NT2/D1 (cell line): Measurements from ENCODE around the gene CYP27A1.
A peak's percentile ranks its signal among the peaks of the same experiment; 100 is the strongest.

Experiments used
- DNase-seq: peaks from one replicate; pipeline ENCODE4 v3.0.0-alpha.2; 2011; ENCODE audit warnings: low read depth, low spot score
- H3K27me3 ChIP-seq: 2 replicates; pipeline ENCODE4 v1.6.0; 2011; ENCODE audit warnings: mild to moderate bottlenecking; ENCODE audit not compliant: insufficient read length, insufficient read depth
- H3K36me3 ChIP-seq: 2 replicates; pipeline ENCODE4 v1.6.1; 2011; ENCODE audit warnings: mild to moderate bottlenecking, low read length, mixed read lengths; ENCODE audit not compliant: insufficient read depth, insufficient read length
- H3K4me1 ChIP-seq: 2 replicates; pipeline ENCODE4 v1.5.1; 2011; ENCODE audit not compliant: insufficient read depth, insufficient read length
- H3K4me3 ChIP-seq: 2 replicates; pipeline ENCODE4 v1.5.1; 2011; ENCODE audit warnings: low read depth; ENCODE audit not compliant: insufficient read length
- H3K9ac ChIP-seq: 2 replicates; pipeline ENCODE4 v1.6.0; 2011; ENCODE audit warnings: low read depth; ENCODE audit not compliant: insufficient read length
- H3K9me3 ChIP-seq: 2 replicates; pipeline ENCODE4 v1.5.1; 2011; ENCODE audit warnings: mild to moderate bottlenecking, low read length; ENCODE audit not compliant: insufficient read depth
- SUZ12 ChIP-seq: IDR thresholded peaks from 2 replicates; pipeline ENCODE4 v1.6.1; 2011; ENCODE audit not compliant: insufficient read length, insufficient read depth; ENCODE audit errors: extremely low read depth
- YY1 ChIP-seq: IDR thresholded peaks from 2 replicates; pipeline ENCODE4 v1.6.1; 2011; ENCODE audit not compliant: insufficient read length, insufficient read depth
- ZNF274 ChIP-seq: IDR thresholded peaks from 2 replicates; pipeline ENCODE4 v1.6.1; 2011; ENCODE audit warnings: mild to moderate bottlenecking, low read depth, low read length

Gene CYP27A1

GRCh38 chr2:218781691-218782527, at the start of gene CYP27A1:
Gene CYP27A1, plus strand, starts transcription at chr2:218782147. Its CDS starts 36 bp downstream, at chr2:218782183.
- peaks cover 38% of the 10 kb centered on the region for H3K27me3 ChIP-seq
- TF ChIP-seq ZNF274 (no peak), SUZ12 (no peak), YY1 (no peak)
- no peaks in the 10 kb centered on the region for H3K4me1 ChIP-seq
- no peaks in the 10 kb centered on the region for H3K36me3 ChIP-seq
- peak within 1 kb of the TSS; percentile 95 for H3K9ac ChIP-seq
- peak within 1 kb of the TSS; percentile 70 for H3K4me3 ChIP-seq
- peak; percentile 23 for DNase-seq
- peaks cover 12% of the 10 kb centered on the region; the same call in 1 of the 2 replicates for H3K9me3 ChIP-seq

GRCh38 chr2:218732761-218733158, 49.2 kb upstream of the CYP27A1 start:
- H3K4me1 ChIP-seq: no peaks in the 10 kb centered on the region
- H3K4me3 ChIP-seq: no peak overlapping the region
- no peak overlapping the region for H3K9ac ChIP-seq
- DNase-seq: no peak
- H3K27me3 ChIP-seq: no peaks in the 10 kb centered on the region
- H3K36me3 ChIP-seq: peaks cover 48% of the 10 kb centered on the region
- H3K9me3 ChIP-seq: no peaks in the 10 kb centered on the region
- TF ChIP-seq YY1 (no peak), ZNF274 (no peak), SUZ12 (no peak)

DNA sequence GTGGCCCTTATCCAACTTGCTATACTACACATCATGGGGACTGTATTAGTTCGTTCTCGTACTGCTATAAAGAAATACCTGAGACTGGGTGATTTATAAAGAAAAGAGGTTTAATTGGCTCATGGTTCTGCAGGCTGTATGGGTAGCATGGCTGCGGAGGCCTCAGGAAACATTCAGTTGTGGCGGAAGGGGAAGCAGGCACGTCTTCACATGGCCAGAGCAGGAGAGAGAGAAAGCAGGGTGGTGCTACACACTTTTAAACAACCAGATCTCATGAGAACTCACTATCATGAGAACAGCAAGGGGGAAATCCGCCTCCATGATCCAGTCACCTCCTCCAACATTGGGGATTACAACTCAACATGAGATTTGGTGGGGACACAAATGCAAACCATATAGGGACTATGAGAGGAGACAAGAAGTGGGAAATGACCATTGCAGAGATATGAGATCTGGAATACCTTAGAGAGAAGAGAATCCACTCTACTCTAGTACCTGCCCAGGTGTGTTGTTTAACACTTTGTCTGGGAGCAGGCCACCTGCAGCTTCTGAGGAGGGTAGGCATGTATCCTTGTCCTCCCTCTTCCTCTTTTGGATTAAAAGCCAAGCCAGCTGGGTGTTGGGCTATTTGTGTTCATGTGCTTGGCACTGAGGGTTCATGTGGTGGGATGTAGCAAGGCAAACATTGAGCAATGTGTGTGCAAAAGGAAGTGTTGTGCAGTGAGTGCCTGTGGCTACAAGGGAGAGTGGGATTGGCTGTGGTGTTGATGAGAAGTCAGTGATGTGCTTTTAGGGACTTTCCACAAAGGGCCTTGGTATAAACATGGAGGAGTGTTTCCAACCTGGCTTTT, 48.6 kb upstream of the CYP27A1 start:
- no peaks in the 10 kb centered on the region for H3K4me1 ChIP-seq
- TF ChIP-seq ZNF274: no peak
- no peak for TF ChIP-seq SUZ12
- no peak for TF ChIP-seq YY1
- no peak for DNase-seq
- H3K27me3 ChIP-seq: no peaks in the 10 kb centered on the region
- H3K9ac ChIP-seq: no peak overlapping the region
- no peaks in the 10 kb centered on the region for H3K9me3 ChIP-seq
- H3K36me3 ChIP-seq: peaks cover 52% of the 10 kb centered on the region
- no peak overlapping the region for H3K4me3 ChIP-seq

- H3K4me1 ChIP-seq: no peaks in the 10 kb centered on the region
- H3K27me3 ChIP-seq: no peaks in the 10 kb centered on the region
- peaks cover 54% of the 10 kb centered on the region for H3K36me3 ChIP-seq
- TF ChIP-seq ZNF274: no peak
- TF ChIP-seq YY1: no peak
- no peak for TF ChIP-seq SUZ12
- H3K9me3 ChIP-seq: no peaks in the 10 kb centered on the region
- no peak overlapping the region for H3K4me3 ChIP-seq
- H3K9ac ChIP-seq: no peak overlapping the region
- no peak for DNase-seq
Observed at GRCh38 chr2:218734190-218734975, 47.6 kb upstream of the CYP27A1 start.

DNA sequence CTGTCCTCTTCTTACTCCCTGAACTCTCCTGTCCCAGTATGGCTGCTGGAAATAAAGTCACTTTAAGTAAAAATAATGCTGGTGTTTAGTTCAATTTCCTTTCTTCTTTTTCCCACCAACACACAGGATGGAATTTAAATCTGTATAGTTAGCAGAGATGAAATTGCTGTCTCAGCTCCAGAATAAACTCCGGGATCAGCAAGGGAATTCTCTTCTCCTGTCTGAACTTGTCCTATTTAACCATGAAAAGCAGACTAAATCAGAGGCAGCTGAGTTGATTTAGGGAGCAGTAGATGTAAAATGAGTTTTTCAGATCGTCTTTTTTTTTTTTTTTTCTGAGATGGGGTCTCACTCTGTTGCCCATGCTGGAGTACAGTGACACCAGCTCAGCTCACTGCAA, 45.4 kb upstream of the CYP27A1 start:
- Histone ChIP-seq H3K4me3 (no peak overlapping the region), H3K4me1 (no peaks in the 10 kb centered on the region), H3K9ac (no peak overlapping the region), H3K27me3 (no peaks in the 10 kb centered on the region), H3K36me3 (peaks cover 74% of the 10 kb centered on the region), H3K9me3 (no peaks in the 10 kb centered on the region)
- TF ChIP-seq YY1 (no peak), ZNF274 (no peak)
- DNase-seq: no peak

DNA sequence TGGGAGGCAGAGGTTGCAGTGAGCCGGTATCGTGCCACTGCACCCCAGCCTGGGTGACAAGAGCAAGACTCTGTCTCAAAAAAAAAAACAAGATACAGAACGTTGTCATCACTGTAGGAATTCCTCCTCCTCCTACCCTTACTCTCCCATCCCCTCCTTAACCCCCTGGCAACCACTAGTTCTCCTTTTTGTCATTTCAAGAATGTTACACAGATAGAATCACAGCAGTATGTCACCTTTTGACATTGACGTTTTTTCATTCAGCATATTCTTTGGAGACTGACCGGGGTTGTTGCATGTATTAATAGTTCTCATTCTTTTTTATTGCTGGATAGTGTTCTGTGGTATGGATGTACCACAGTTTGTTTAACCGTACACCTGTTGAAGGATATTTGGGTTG, 38.9 kb upstream of the CYP27A1 start:
- H3K9ac ChIP-seq: no peak overlapping the region
- peaks cover 2% of the 10 kb centered on the region for H3K4me1 ChIP-seq
- no peaks in the 10 kb centered on the region for H3K27me3 ChIP-seq
- no peak for DNase-seq
- H3K9me3 ChIP-seq: no peaks in the 10 kb centered on the region
- H3K36me3 ChIP-seq: peaks cover 87% of the 10 kb centered on the region
- TF ChIP-seq SUZ12: no peak
- TF ChIP-seq ZNF274: no peak
- TF ChIP-seq YY1: no peak
- no peak overlapping the region for H3K4me3 ChIP-seq
